Measurements from ENCODE around the gene WWOX.

WWOX gene

DNA sequence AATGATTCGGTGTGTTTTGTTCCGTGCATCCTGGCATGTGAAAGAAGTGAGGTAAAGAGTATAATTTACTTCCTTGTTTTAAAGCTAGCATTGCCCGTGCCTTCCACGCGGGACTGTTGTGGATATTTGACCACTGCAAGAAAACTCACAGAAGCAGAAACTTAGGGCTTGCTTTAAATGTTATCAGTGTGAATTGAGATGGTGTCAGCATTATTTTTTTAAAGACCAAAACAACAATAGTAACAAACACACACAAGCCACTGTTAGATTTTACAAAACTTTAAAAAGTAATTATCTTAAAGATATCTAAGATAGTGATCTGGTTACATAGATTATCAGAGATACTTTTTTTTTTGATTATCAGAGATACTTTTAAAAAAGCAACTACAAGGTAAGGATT is 47.4 kb downstream of the WWOX start:
- DNase-seq (ENCODE audit: low spot score), result no peak

DNA sequence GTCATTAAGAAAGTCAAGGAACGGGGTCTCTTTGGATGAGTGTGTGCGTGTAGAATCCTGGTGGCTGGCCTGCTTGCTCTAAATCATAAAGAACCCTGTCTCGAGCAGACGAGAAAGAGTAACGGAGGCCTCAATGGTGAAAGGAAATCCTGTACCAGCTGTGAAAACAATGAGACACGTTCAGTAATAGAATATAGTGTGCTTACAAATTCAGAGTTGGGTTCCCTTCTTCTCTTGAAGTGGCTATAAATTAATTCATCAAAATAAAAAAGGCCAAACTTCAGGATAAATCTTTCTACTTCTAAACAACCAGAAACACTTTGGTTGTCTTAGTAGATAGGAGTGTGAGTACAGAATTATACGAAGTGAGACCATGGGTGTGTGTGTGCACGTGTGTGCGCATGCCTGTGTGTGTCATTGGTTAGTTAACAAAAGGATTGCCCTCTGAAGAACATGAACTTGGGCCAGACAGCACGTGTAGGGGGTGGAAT is 48.5 kb downstream of the WWOX start:
- no peak for DNase-seq (ENCODE audit: low spot score)

DNA sequence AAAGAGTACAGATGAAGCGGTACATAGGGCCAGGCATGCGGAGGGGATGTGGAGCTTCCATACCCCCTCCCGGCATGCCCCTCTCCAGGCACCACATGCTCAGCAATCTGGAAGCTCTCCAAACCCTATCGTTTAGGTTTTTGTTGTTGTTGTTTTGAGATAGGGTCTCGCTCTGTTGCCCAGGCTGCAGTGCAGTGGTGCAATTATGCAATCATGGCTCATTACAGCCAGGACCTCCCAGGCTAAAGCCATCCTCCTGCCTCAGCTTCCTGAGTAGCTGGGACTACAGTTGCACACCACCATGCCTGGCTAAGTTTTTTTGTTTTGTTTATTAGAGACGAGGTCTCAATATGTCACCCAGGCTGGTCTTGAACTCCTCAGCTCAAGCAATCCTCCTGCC is 50.8 kb downstream of the WWOX start:
- no peak for DNase-seq (ENCODE audit: low spot score)

- no peak for DNase-seq (ENCODE audit: low spot score)
Measured at GRCh38 chr16:78154729-78155461, 55.4 kb downstream of the WWOX start.

DNA sequence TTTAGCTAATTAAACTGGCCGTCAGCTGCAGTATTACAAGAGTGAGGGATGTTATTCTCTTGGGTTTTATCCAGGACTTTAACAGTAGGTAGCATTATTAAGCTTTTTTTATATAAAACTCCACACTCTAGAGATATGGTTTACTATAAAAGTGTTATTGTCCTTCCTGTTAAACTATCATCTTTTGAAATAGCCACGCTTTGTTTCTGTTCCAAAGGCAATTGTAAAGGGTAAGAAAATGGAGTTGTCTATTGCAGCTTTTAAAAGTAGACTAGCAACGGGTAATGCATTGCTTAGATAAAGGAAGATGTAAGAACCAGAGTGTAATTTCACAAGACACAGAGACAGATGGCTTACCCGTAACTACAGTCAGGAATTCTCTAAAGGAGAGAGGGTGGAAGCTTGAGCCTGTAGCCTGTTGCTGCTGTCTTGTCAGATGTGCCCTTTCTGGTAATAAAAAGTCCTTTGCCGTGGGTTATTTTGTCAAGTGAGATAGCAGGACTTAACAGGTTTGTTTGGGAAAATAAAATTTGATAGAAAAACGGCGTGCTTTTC is 56.4 kb downstream of the WWOX start:
- no peak for DNase-seq (ENCODE audit: low spot score)

GRCh38 chr16:78161023-78161729 is 61.7 kb downstream of the WWOX start:
- DNase-seq (ENCODE audit: low spot score), result no peak

DNA sequence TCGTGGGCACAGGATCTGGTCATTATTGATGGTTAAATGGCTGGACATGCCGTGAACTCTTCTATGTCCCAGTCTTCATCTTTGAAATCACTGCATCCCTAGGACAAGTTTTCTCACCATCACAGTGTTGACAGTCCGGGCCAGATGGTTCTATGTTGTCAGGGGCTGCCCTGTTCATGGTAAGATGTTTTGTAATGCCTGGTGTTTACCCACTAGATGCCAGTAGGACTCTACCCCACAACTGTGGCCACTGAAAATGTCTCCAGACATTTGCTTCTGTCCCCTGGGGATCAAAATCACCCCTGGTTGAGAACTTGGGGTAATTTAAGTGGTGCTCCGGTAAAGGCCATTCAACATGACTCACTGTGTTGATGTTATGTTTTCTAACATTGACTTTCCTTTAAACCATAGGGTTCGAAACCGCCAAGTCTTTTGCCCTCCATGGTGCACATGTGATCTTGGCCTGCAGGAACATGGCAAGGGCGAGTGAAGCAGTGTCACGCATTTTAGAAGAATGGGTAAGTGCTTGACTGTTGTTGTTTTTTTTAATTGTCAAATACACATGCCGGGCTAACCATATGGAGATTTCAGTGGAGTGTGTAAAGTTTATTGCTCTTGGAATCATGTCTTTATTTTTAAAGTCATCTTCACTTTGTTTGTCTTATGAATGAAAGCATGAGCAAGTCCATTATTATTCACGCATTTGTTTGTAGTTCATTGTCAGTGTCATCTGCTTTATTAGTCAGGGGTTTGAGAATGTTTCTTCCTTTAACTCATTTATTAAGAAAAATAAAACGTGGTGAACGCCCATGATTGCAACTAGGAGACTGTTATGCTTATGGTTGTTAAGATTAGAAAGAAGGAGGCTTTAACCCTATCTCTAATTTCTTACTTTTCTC is 64.6 kb downstream of the WWOX start:
- DNase-seq (ENCODE audit: low spot score), result no peak

GRCh38 chr16:78170494-78170933 is 71.1 kb downstream of the WWOX start:
- DNase-seq (ENCODE audit: low spot score), result no peak

DNA sequence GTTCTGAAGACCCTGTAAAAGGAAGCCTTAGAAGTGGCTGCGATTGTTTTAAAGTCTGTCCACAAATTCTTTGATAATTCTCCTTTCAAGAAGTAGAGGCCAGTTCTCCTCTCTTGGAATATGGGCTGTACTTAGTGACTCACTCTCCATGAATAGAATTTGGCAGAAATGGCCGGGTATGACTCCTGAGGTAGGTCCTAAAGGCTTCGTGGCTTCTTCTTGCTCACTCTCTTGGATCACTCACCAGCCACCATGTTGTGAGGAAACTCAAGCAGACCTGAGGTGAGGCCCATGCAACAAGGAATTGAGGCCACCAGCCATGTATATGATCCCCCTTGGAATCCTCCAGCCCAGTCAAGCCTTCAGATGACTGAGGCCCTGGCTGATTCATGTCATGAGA is 75.8 kb downstream of the WWOX start:
- no peak for DNase-seq (ENCODE audit: low spot score)

GRCh38 chr16:78176435-78176834 is 77.0 kb downstream of the WWOX start:
- DNase-seq (ENCODE audit: low spot score), result no peak

- no peak for DNase-seq (ENCODE audit: low spot score)
Measured at GRCh38 chr16:78177218-78177617, 77.8 kb downstream of the WWOX start.

- no peak for DNase-seq (ENCODE audit: low spot score)
Measured at GRCh38 chr16:78177987-78178386, 78.5 kb downstream of the WWOX start.

DNA sequence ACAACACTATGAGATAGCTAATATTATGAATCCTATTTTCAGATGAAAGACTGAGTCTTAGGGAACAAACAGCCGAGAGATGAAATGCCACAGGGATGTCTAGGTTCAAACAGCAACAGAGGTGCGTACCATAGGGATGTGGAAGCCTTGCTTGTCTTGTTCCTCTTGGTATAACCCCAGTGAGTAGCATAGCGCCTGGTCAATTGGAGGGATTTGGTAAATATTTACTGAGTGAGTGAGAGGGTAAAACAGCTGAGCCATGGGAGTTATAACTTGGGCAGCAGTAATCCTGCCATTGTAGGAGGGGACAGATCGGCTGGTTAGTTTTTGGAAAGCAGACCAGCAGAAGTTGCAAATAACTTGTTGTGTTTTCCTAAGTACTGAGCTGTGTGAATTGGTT is 80.2 kb downstream of the WWOX start:
- DNase-seq (ENCODE audit: low spot score), result no peak

GRCh38 chr16:78180349-78180748 is 80.9 kb downstream of the WWOX start:
- no peak for DNase-seq (ENCODE audit: low spot score)

DNA sequence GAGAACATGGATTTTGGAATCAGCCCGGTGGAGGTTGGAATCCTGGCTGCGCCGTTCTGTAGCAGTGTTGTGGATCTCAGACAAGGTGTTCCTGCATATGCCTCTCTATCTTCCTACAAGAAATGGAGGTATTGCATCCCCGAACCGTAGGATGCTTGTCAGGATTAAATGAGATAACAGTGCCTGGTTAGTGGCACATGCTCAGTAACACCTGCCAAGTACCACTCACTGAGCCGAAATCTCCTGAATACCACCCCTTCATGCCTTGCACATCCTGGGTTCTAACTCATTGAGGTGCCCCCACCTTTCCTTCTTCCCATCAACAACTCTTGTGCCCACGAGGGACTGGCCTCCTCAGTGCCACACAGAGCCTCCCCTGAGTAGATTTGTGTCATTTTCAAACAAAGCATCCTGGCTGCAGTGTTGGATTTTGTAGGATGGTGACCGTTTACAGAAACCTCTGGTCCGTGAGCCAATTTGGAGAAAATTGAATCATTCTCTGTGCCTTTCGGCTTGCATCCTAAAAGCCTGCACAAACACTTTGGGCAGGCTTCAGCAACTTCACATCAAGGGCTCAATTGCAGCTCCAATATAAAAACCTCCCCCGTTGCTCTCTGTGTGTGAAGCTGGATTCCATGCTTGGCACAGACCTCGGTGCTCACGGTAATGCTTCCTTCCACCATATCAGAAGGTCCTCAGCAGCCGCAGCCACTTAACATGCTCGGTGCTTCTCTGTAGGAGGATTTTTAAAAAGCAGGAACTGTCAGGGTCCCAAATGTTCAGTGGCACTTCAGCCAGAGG is 84.2 kb downstream of the WWOX start:
- no peak for DNase-seq (ENCODE audit: low spot score)

DNA sequence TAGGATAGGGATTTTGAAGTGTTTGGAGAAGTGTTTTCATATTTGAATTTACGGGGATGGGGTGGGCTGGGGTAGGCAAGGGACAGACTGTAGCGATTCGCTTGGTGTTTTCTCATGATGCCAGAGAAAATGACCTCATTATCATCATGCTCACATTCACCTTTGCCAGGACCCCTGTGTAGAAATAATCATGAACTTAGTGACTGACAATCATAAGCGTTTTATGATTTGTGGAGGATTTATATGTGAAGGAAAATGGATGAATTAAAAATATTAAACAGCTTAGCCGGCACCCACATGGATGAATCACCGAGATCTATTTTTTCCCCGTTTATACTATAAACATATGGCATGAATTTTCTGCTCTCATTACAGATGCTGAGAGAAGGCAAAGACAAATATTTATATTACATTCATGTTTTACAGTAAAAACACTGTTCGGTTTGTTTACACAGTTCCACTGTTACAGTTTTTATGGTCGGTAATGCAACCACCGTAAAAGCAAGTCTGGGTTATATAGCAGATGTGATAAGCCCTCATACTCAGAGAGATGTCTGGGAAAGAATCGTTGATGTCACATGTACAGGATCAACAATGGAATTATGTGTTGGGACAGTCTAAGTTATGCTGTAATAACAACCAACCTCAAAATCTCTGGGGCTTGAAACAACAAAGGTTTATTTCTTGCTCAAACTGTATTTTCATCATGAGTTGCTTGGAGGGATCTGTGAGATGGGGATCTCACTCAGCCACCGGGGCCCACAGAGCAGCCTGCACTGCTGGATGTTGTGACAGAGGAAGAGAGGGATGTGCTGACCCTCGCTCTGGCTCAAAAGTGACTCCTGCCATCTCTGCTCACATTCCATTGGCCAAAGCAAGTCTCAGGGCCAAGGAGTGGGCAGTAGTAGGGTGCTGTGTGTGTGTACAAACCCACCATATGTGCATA is 85.1 kb downstream of the WWOX start:
- no peak for DNase-seq (ENCODE audit: low spot score)

DNA sequence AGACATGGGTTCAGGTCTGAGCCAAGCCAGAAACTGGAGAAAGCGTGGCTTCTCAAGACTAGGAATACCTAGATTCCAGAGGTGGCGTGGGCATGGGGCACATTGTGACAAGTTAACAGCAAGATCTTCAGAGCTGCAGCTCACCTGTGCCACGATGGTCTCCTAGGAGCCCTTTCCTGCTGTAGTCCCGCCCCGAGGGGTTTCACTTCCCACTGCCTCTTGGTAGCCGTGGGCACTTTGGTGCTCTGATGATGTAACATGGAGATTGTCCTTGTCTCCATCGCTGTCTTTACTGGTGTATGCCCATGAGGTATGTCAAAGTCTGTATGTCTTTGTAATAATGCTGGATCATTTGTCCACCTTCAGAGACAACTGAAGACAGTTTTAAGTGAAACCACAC is 89.7 kb downstream of the WWOX start:
- no peak for DNase-seq (ENCODE audit: low spot score)

GRCh38 chr16:78192734-78193488 is 93.5 kb downstream of the WWOX start:
- DNase-seq (ENCODE audit: low spot score), result no peak

GRCh38 chr16:78194948-78195347 is 95.5 kb downstream of the WWOX start:
- DNase-seq (ENCODE audit: low spot score), result no peak
